GM19351 (cell line): ENCODE results near the gene RFC5.
A peak's percentile ranks its signal among the peaks of the same experiment; 100 is the strongest.
"Not testable (repeated sequence)": the region's sequence is repeated elsewhere in the genome, so short reads cannot be mapped to it uniquely, and the experiment has no call there.

ENCODE experiments used
- ATAC-seq: cut with Tn5 transposase; IDR thresholded peaks from one replicate; pipeline ENCODE4 v1.9.1; 2021; ENCODE audit warnings: mild to moderate bottlenecking, moderate library complexity; ENCODE audit not compliant: unreplicated experiment

Gene RFC5

GRCh38 chr12:118016424-118017264 is at the start of gene RFC5:
Gene RFC5 (plus strand): TSS chr12:118016703. CDS start chr12:118016828, 125 bp downstream.
- ATAC-seq, result peak; percentile 97

- no peak for ATAC-seq
Observed at GRCh38 chr12:117967043-117967442, 49.5 kb upstream of the RFC5 start.

GRCh38 chr12:117967512-117967911 is 49.0 kb upstream of the RFC5 start:
- ATAC-seq, result no peak

GRCh38 chr12:117968151-117968789 is 48.2 kb upstream of the RFC5 start:
- no peak for ATAC-seq

- peak; percentile 82 for ATAC-seq
Observed at GRCh38 chr12:117968826-117969659, 47.5 kb upstream of the RFC5 start, which contains the start of gene KSR2. Gene KSR2 (minus strand): TSS chr12:117968990. CDS start chr12:117968255, 735 bp downstream.

GRCh38 chr12:117970334-117970733 is 46.2 kb upstream of the RFC5 start:
- ATAC-seq, result no peak

GRCh38 chr12:117972301-117972700 is 44.2 kb upstream of the RFC5 start:
- ATAC-seq, result no peak

GRCh38 chr12:117975006-117975405 is 41.5 kb upstream of the RFC5 start:
- ATAC-seq, result no peak

GRCh38 chr12:117977373-117977772 is 39.1 kb upstream of the RFC5 start:
- no peak for ATAC-seq

- no peak for ATAC-seq
Observed at GRCh38 chr12:117980616-117981015, 35.9 kb upstream of the RFC5 start.

- ATAC-seq, result no peak
Observed at GRCh38 chr12:117981267-117981666, 35.2 kb upstream of the RFC5 start.

GRCh38 chr12:117985182-117985581 is 31.3 kb upstream of the RFC5 start:
- ATAC-seq, result no peak

GRCh38 chr12:117986705-117987469 is 29.6 kb upstream of the RFC5 start:
- ATAC-seq, result no peak

- no peak for ATAC-seq
Observed at GRCh38 chr12:117994551-117995438, 21.7 kb upstream of the RFC5 start.

- ATAC-seq, result no peak
Observed at GRCh38 chr12:117998719-117999118, 17.8 kb upstream of the RFC5 start.

GRCh38 chr12:117999806-118000205 is 16.7 kb upstream of the RFC5 start:
- ATAC-seq, result not testable (repeated sequence)

GRCh38 chr12:118010903-118011302 is 5.6 kb upstream of the RFC5 start:
- no peak for ATAC-seq

- ATAC-seq, result no peak
Observed at GRCh38 chr12:118011377-118011776, 5.1 kb upstream of the RFC5 start.

GRCh38 chr12:118011961-118012360 is 4.5 kb upstream of the RFC5 start:
- no peak for ATAC-seq

- no peak for ATAC-seq
Observed at GRCh38 chr12:118013283-118013682, 3.2 kb upstream of the RFC5 start.
